Choroid plexus epithelial cell (primary cell): ENCODE results near the gene BRSK2.
A peak's percentile ranks its signal among the peaks of the same experiment; 100 is the strongest.

Experiments
- DNase-seq: peaks from one replicate; pipeline ENCODE4 v3.0.0-alpha.2; 2010; ENCODE audit warnings: low read depth
- H3K4me3 ChIP-seq: 2 replicates; pipeline ENCODE4 v1.5.1; 2011; ENCODE audit warnings: low read depth, mild to moderate bottlenecking, control low read depth, low read length, moderate library complexity
- CTCF ChIP-seq: conservative IDR thresholded peaks from 2 replicates; pipeline ENCODE4 v1.5.1; 2011; ENCODE audit warnings: low read depth, mild to moderate bottlenecking, control low read depth, inconsistent platforms, low read length, moderate library complexity

The BRSK2 gene

GRCh38 chr11:1467270-1467669 lies 77.5 kb downstream of the BRSK2 start:
- peak; percentile 20 for DNase-seq
- no peak overlapping the region for H3K4me3 ChIP-seq

DNA sequence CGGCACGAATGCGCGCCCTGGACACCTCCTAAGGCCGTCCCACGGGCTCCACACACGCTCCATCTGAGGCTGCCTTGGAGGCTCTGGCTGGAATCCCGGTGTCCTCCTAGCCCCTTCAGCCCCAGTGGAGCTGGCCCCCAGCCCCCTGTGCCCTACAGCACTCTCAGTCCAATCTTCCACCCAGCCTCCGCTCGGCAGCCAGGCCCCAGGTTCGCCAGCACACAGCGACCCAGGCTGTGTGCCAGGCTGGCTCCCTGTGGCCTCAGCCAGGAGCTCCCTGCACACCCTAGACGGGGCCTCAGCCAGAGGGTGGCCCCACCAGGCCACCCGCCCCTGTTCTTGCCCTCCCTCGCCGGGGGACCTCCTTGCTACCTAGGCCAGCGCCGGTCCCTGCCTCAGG lies 78.3 kb downstream of the BRSK2 start:
- DNase-seq: no peak
- H3K4me3 ChIP-seq: no peak overlapping the region
- no peak for TF ChIP-seq CTCF

More at GRCh38 chr11:1467270-1467669, 77.5 kb downstream of the BRSK2 start:
- no peak for TF ChIP-seq CTCF

- no peak for DNase-seq
- no peak for TF ChIP-seq CTCF
- H3K4me3 ChIP-seq: no peak overlapping the region
Measured at GRCh38 chr11:1468473-1469066, 78.8 kb downstream of the BRSK2 start.

DNA sequence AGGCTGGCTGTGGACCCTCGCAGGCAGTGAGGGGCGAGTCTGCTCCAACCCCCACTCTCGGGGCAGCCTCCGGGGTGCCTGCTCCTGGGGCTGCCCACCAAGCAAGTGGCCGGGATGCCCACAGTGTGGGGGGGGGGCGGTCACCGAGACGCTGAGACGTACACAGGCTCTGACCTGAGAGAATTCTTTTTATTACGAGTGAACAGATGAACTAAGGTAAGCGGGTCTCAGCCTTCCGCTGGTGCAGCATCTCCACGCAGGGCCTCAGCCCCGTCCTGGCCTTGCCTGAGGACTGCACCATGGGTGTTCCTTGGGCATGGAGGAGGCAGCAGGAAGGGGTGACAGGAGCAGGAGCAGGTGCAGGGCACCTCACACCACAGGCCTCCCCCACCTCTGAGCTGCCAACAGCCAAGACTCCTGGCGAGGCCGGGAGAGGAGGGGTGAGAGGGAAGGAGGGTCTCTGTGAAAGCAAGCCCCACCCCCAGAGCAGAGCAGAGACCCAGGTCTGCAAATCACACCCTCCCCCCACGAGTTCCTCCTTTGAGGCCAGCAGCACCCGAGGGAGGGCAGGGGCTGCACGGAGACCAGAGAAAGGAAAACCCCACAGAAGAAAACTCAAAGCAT lies 79.7 kb downstream of the BRSK2 start:
- DNase-seq: no peak
- H3K4me3 ChIP-seq: no peak overlapping the region
- no peak for TF ChIP-seq CTCF

- no peak for DNase-seq
- no peak for TF ChIP-seq CTCF
- no peak overlapping the region for H3K4me3 ChIP-seq
Measured at GRCh38 chr11:1469911-1470680, 80.4 kb downstream of the BRSK2 start.

DNA sequence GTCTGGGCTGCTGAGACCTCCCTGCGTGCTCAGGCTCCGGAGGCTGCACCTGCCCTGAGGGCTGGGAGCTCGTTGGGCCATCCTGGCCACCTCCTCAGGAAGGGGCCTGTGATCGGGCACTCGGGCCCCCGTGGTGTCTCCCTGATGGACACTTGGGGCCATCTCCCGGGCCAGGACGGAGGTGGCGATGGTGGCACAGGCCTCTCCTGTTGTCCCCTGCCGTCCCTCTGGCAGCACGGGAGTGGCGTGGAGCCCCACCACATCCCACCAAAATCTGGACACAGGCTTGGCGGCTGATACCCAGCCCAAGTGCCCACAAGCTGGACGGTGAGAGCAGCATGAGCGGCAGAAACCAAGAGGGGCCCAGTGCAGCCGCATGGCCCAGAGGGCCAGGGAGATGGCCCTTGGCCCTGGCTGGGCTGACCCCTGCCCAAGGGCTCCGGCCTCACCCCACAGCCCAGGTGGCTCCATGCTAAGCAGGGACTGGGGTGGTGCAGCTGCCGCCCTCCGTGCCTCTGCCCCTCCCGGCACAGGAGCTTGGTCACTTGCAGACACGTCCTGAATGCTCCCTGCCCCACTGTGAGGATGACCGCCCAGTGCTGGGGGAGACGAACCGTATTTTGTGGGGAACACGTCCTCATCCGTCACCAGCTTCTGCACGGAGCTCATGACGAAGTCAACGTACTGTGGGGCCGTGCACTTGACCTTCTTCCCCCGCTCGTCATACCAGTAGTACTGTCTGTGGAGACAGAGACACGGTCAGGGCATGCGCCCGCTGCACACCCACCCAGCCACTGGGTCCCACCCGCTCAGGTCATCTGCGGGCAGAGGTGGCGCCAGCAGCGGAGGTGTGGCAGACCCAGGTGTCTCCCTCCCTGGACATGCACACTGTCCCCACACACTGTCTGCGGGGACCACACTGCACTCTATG lies 81.2 kb downstream of the BRSK2 start:
- H3K4me3 ChIP-seq: no peak overlapping the region
- TF ChIP-seq CTCF: no peak
- DNase-seq: no peak
